Effector memory CD8-positive, alpha-beta T cell (primary cell): ENCODE measurements around the gene HES4.

Source experiments
- ATAC-seq: fragments of 150-1000 bp; cut with Tn5 transposase; replicated peaks from 2 replicates; pipeline ENCODE4 v1.10.0; 2021; ENCODE audit warnings: mild to moderate bottlenecking, moderate library complexity
- DNase-seq, 3 experiments: peaks; one replicate each; pipeline ENCODE4 v3.0.0; 2021
- H3K27ac Mint-ChIP-seq, 2 donors: one replicate each; pipeline ENCODE4 v1.8.0; 2022; ENCODE audit warnings: mild to moderate bottlenecking in 2 of 2, mixed read lengths in 2 of 2, moderate library complexity in 2 of 2
- H3K27me3 Mint-ChIP-seq, 2 donors: one replicate each; pipeline ENCODE4 v1.8.0; 2022; ENCODE audit warnings: mixed read lengths in 2 of 2
- H3K36me3 Mint-ChIP-seq: one replicate; pipeline ENCODE4 v1.8.0; 2022; ENCODE audit warnings: mild to moderate bottlenecking, moderate library complexity, mixed read lengths; ENCODE audit not compliant: insufficient read depth
- H3K4me1 Mint-ChIP-seq, 2 donors: one replicate each; pipeline ENCODE4 v1.8.0; 2022; ENCODE audit warnings: low read depth in 2 of 2, mixed read lengths in 2 of 2
- H3K4me3 Mint-ChIP-seq, 2 donors: one replicate each; pipeline ENCODE4 v1.8.0; 2022; ENCODE audit warnings: mild to moderate bottlenecking in 2 of 2, mixed read lengths in 2 of 2, moderate library complexity in 2 of 2
- H3K9me3 Mint-ChIP-seq, 2 donors: one replicate each; pipeline ENCODE4 v1.8.0; 2022; ENCODE audit warnings: mixed read lengths in 2 of 2

The HES4 gene

GRCh38 chr1:1005774-1006304 lies 5.9 kb upstream of the HES4 start:
- H3K36me3 Mint-ChIP-seq = peaks cover 10% of the 10 kb centered on the region
- no peaks in the 10 kb centered on the region for H3K9me3 Mint-ChIP-seq
- no peak overlapping the region for H3K4me3 Mint-ChIP-seq
- ATAC-seq = no peak
- H3K4me1 Mint-ChIP-seq = peaks cover 13 to 15% of the 10 kb centered on the region in 2 donors
- no peak overlapping the region for H3K27ac Mint-ChIP-seq
- H3K27me3 Mint-ChIP-seq = peaks cover 36 to 68% of the 10 kb centered on the region in 2 donors
- DNase-seq = no peak

DNA sequence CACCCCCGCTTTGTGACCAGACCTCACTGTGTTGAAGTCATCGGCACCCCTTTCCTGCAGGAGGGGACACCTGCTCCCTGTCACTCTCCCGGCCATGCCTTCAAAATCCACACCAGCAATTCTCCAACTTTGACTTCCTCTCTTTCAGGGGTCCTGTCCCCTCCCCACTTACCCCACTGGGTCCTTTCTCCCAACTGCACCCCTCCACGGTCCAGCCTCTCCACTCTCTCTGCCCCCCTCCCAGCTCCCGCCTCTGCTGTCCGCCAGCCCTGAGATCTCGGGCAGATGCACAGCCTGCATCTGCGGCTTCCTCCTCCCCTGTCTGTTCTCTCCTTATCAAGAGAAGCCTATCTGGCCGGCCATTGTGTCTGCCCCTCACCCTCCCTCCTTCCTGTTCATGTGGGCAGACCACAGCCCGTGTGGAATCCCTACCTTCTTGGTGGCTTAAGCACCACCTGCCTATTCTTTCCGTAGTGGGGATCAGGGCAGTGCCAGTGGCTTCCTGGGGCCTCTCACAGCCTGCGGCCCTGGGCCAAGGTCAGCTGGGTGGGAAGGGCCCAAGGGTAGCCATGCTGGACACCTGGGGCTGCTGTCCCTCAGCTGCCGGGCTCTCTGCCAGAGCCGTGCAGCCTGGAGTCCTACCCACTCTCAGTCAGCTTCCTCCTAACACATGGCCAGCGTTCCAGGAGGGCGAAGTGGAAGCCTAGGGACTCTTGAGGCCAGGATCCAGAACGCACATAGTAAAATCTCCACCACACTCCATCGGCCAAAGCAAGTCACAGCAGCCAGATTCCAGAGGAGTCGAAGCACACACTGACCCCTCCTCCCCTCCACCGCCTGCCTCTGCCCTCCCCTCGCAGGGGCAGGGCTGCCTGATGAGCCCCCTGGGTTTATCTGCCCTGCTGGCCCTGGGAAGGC lies 5.1 kb upstream of the HES4 start:
- no peaks in the 10 kb centered on the region for H3K9me3 Mint-ChIP-seq
- peak overlapping the region; percentile 8 to 36 for H3K27ac Mint-ChIP-seq
- peaks cover 15 to 17% of the 10 kb centered on the region in 2 donors for H3K4me1 Mint-ChIP-seq
- H3K4me3 Mint-ChIP-seq = peak overlapping the region in 1 of 2 donors; percentile 43
- peaks cover 40 to 73% of the 10 kb centered on the region in 2 donors for H3K27me3 Mint-ChIP-seq
- ATAC-seq (no peak), DNase-seq (no peak)
- H3K36me3 Mint-ChIP-seq = peaks cover 16% of the 10 kb centered on the region

GRCh38 chr1:1004420-1004779 lies 4.5 kb upstream of the HES4 start:
- ATAC-seq (no peak), DNase-seq (no peak)
- Mint-ChIP-seq H3K27me3 (peaks cover 40 to 72% of the 10 kb centered on the region in 2 donors), H3K9me3 (no peaks in the 10 kb centered on the region), H3K36me3 (peaks cover 16% of the 10 kb centered on the region), H3K4me3 (no peak overlapping the region), H3K27ac (peak overlapping the region in 1 of 2 donors; percentile 8), H3K4me1 (peaks cover 15 to 17% of the 10 kb centered on the region in 2 donors)

- DNase-seq = no peak
- Mint-ChIP-seq H3K27ac (no peak overlapping the region), H3K4me3 (no peak overlapping the region), H3K4me1 (peaks cover 12 to 13% of the 10 kb centered on the region in 2 donors), H3K27me3 (peaks cover 40 to 66% of the 10 kb centered on the region in 2 donors), H3K9me3 (no peaks in the 10 kb centered on the region), H3K36me3 (peaks cover 16% of the 10 kb centered on the region)
- no peak for ATAC-seq
Measured at GRCh38 chr1:1003618-1004419, 3.9 kb upstream of the HES4 start.

DNA sequence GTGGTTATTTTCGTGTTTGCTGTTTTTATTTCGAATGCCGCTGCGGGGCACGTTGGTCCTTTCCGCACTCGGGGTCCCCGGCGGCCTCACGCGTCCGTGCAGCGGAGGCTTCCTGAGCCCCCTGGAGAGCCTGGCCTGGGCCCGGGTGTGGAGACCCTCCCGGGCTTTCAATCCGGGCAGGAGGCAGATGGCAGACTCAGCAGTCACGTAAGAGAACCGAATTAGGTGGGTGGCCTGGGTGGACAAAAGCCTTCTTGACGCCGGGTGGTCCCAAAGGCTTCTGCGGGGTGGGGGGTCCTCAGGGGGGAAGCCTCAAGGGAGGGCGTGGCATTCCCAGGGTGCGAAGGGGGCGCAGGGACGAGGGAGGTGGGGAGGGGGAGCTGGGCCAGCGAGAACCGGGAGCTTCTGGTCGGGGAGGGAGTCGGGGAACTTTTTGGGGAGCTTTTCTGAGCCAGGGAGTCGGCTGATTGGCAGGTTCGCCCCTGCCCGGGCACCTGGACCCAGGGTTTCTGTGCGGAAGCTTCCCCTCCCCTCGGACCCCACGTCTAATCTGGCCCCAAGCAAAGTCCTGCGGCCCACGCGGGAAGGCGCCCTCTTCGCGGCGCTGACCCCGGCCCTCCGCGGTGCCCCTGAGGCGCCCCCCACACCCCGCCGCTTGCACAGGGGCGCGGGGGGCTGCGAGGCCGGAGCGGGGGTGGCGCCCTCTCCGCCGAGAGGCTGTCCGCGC lies 1.3 kb upstream of the HES4 start:
- ATAC-seq (no peak), DNase-seq (no peak)
- Mint-ChIP-seq H3K4me1 (peaks cover 12 to 15% of the 10 kb centered on the region in 2 donors), H3K9me3 (no peaks in the 10 kb centered on the region), H3K27ac (peak overlapping the region; percentile 71 to 77), H3K36me3 (peaks cover 29% of the 10 kb centered on the region), H3K27me3 (peaks cover 41 to 69% of the 10 kb centered on the region in 2 donors), H3K4me3 (peak overlapping the region; percentile 75 to 77)

DNA sequence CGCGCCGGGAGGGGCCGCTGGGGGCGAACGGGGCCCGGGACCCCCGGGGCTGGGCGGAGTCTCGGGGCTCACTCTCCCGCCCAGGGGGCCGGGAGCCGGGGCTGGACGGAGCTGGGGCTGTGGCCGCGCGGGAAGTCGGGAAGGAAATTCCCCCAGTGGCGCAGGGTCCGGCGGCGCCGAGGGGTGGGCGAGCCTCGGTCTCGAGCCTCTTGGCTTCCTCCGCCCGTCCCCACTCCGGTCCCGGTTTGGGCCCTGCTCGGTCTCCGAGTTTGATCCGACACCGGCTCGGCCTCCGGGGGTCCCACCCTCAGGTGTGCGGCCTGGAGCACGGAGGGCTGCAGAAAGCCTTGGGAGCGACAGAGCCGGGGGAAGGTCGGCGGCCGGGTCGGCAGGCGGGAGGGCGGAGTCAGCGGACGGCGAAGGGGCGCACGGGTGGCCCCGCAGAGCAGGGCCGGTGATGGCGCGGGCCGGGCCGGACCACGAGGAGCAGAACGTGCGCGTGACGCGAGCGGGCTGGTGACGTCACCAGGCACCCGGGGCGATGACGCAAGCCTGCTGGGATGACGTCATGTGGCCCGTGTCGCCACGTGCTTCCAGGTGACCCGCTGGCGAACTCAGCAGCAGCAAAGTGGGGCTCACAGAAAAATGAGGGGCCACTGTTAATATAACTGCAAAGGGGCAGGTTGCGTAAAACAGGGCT lies 610 bp upstream of the HES4 start:
- Mint-ChIP-seq H3K27me3 (peaks cover 43 to 69% of the 10 kb centered on the region in 2 donors), H3K27ac (peak overlapping the region; percentile 71 to 77), H3K9me3 (no peaks in the 10 kb centered on the region), H3K4me3 (peak overlapping the region; percentile 75 to 77), H3K4me1 (peaks cover 16 to 18% of the 10 kb centered on the region in 2 donors), H3K36me3 (peaks cover 30% of the 10 kb centered on the region)
- peak; percentile 72 to 81 (median 75) for DNase-seq
- ATAC-seq = peak; percentile 45

- H3K4me1 Mint-ChIP-seq = peaks cover 9 to 10% of the 10 kb centered on the region in 2 donors
- no peak overlapping the region for H3K27ac Mint-ChIP-seq
- peaks cover 38 to 68% of the 10 kb centered on the region in 2 donors for H3K27me3 Mint-ChIP-seq
- DNase-seq (peak in 1 of 3 experiments; percentile 40), ATAC-seq (peak; percentile 26)
- H3K36me3 Mint-ChIP-seq = peaks cover 30% of the 10 kb centered on the region
- no peaks in the 10 kb centered on the region for H3K9me3 Mint-ChIP-seq
- H3K4me3 Mint-ChIP-seq = peak overlapping the region; percentile 27 to 31
Measured at GRCh38 chr1:998995-999724, 737 bp downstream of the HES4 start.

DNA sequence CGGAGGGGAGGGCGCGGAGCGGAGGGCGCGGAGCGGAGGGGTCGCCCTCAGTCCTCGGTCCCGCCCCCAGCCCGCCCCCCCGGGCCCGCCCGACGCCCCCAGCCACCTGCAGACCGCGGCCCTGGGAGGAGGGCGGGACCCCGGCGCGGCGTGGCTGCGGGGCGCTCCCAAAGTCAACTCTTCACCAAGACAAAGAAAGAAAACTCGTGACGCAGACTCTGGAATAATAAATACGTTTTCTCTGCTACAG lies 1.2 kb downstream of the HES4 start:
- peaks cover 30% of the 10 kb centered on the region for H3K36me3 Mint-ChIP-seq
- no peaks in the 10 kb centered on the region for H3K9me3 Mint-ChIP-seq
- peaks cover 9 to 10% of the 10 kb centered on the region in 2 donors for H3K4me1 Mint-ChIP-seq
- no peak overlapping the region for H3K27ac Mint-ChIP-seq
- peaks cover 37 to 66% of the 10 kb centered on the region in 2 donors for H3K27me3 Mint-ChIP-seq
- ATAC-seq (no peak), DNase-seq (no peak)
- H3K4me3 Mint-ChIP-seq = peak overlapping the region; percentile 22 to 36

GRCh38 chr1:997993-998744 lies 1.7 kb downstream of the HES4 start:
- DNase-seq (no peak), ATAC-seq (no peak)
- Mint-ChIP-seq H3K27me3 (peaks cover 33 to 66% of the 10 kb centered on the region in 2 donors), H3K36me3 (peaks cover 30% of the 10 kb centered on the region), H3K27ac (no peak overlapping the region), H3K4me1 (peaks cover 9 to 10% of the 10 kb centered on the region in 2 donors), H3K4me3 (peak overlapping the region; percentile 22 to 36), H3K9me3 (no peaks in the 10 kb centered on the region)

DNA sequence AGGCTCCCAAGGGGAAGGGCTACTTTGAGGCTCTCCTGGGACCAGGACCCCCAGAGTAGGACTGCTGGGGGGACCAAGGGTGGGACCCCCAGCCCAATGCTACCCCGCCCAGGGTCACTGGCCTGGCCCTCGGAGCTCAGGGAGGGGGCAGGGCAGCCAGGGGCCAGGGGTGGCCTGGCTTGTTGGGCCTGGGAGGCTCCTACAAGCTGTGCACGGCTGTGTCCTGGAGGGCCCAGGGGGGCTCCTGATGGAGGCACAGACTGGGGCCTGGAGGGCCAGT lies 2.2 kb downstream of the HES4 start:
- H3K27ac Mint-ChIP-seq = no peak overlapping the region
- peaks cover 9 to 10% of the 10 kb centered on the region in 2 donors for H3K4me1 Mint-ChIP-seq
- peaks cover 30% of the 10 kb centered on the region for H3K36me3 Mint-ChIP-seq
- no peaks in the 10 kb centered on the region for H3K9me3 Mint-ChIP-seq
- H3K27me3 Mint-ChIP-seq = peaks cover 33 to 66% of the 10 kb centered on the region in 2 donors
- no peak for ATAC-seq
- no peak for DNase-seq
- H3K4me3 Mint-ChIP-seq = peak overlapping the region; percentile 8 to 53

GRCh38 chr1:996851-997712 lies 2.8 kb downstream of the HES4 start:
- Mint-ChIP-seq H3K27ac (no peak overlapping the region), H3K4me1 (peaks cover 9 to 10% of the 10 kb centered on the region in 2 donors)
- DNase-seq = no peak

More at GRCh38 chr1:996851-997712, 2.8 kb downstream of the HES4 start:
- Mint-ChIP-seq H3K27me3 (peaks cover 39 to 66% of the 10 kb centered on the region in 2 donors), H3K4me3 (peak overlapping the region; percentile 8 to 53), H3K36me3 (peaks cover 30% of the 10 kb centered on the region), H3K9me3 (no peaks in the 10 kb centered on the region)
- ATAC-seq = no peak
